ENCODE data around the gene COX8A.

- TF ChIP-seq CTCF (IDR thresholded peaks at IDR 0.05) (no peak), EZH2 (IDR thresholded peaks at IDR 0.05; ENCODE audit: borderline replicate concordance, insufficient read depth, low read depth, low read length, poor library complexity, severe bottlenecking) (no peak)
These were observed 41.1 kb downstream of the COX8A start for GRCh38 chr11:64015510-64015909.
